HL-60 (cell line): ENCODE data around the gene NADSYN1.

Experiments used
- DNase-seq, 2 experiments: peaks; one replicate each; pipeline ENCODE4 v3.0.0-alpha.2; 2010 to 2020; ENCODE audit warnings: low read depth in 1 of 2, low spot score in 1 of 2
- H3K27ac ChIP-seq: fragments of 250-450 bp; sonication (Bioruptor Pico); replicated peaks from 2 replicates; pipeline ENCODE4 v1.5.1; 2020; ENCODE audit warnings: mild to moderate bottlenecking, moderate library complexity
- H3K27me3 ChIP-seq: fragments of 250-450 bp; sonication (Bioruptor Pico); 2 replicates; pipeline ENCODE4 v1.5.1; 2021; ENCODE audit warnings: mild to moderate bottlenecking, moderate library complexity; ENCODE audit not compliant: insufficient read depth, poor library complexity, severe bottlenecking
- H3K4me3 ChIP-seq: replicated peaks from 2 replicates; pipeline ENCODE4 v1.5.1; 2011; ENCODE audit warnings: mild to moderate bottlenecking, control low read depth, low read length; ENCODE audit not compliant: insufficient read depth
- GABPA ChIP-seq: IDR thresholded peaks from 2 replicates; pipeline ENCODE4 v1.6.1; 2012; ENCODE audit warnings: low read depth
- POLR2AphosphoS5 ChIP-seq: IDR thresholded peaks from 2 replicates; pipeline ENCODE4 v1.6.1; 2012; ENCODE audit warnings: low read depth
- SPI1 ChIP-seq: IDR thresholded peaks from 2 replicates; pipeline ENCODE4 v1.6.1; 2012; ENCODE audit warnings: low read depth, mild to moderate bottlenecking, borderline replicate concordance
- TF ChIP-seq, protein P1 (sequence below): IDR thresholded peaks from 2 replicates; pipeline ENCODE4 v1.6.1; 2012; ENCODE audit warnings: low read depth; ENCODE audit not compliant: insufficient replicate concordance
- TF ChIP-seq, protein P2 (sequence below): IDR thresholded peaks from one replicate; pipeline ENCODE4 v1.5.1; 2011; ENCODE audit warnings: low read length, control low read depth, inconsistent platforms; ENCODE audit not compliant: insufficient read depth

Gene NADSYN1

DNA sequence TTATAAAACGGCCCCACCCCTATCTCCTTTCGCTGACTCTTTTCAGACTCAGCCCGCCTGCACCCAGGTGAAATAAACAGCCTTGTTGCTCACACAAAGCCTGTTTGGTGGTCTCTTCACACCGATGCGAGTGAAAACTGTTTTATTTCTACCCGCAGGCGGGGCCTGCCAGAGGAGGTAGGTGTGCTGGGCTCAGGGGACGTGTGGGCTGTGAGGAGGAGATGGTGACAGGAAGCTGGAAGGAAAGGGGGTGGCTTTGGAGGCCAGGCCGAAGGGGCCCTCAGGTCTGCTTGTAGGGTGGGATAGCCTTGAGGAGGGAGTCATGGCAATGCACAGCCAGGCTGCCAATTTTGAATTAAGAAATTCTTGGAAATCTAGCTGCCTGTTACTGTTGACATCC lies 52.8 kb downstream of the NADSYN1 start:
- Histone ChIP-seq H3K4me3 (no peak overlapping the region), H3K27me3 (no peaks in the 10 kb centered on the region), H3K27ac (no peak overlapping the region)
- no peak for TF ChIP-seq SPI1
- no peak for TF ChIP-seq GABPA
- no peak for TF ChIP-seq POLR2AphosphoS5
- TF ChIP-seq, protein P1, sequence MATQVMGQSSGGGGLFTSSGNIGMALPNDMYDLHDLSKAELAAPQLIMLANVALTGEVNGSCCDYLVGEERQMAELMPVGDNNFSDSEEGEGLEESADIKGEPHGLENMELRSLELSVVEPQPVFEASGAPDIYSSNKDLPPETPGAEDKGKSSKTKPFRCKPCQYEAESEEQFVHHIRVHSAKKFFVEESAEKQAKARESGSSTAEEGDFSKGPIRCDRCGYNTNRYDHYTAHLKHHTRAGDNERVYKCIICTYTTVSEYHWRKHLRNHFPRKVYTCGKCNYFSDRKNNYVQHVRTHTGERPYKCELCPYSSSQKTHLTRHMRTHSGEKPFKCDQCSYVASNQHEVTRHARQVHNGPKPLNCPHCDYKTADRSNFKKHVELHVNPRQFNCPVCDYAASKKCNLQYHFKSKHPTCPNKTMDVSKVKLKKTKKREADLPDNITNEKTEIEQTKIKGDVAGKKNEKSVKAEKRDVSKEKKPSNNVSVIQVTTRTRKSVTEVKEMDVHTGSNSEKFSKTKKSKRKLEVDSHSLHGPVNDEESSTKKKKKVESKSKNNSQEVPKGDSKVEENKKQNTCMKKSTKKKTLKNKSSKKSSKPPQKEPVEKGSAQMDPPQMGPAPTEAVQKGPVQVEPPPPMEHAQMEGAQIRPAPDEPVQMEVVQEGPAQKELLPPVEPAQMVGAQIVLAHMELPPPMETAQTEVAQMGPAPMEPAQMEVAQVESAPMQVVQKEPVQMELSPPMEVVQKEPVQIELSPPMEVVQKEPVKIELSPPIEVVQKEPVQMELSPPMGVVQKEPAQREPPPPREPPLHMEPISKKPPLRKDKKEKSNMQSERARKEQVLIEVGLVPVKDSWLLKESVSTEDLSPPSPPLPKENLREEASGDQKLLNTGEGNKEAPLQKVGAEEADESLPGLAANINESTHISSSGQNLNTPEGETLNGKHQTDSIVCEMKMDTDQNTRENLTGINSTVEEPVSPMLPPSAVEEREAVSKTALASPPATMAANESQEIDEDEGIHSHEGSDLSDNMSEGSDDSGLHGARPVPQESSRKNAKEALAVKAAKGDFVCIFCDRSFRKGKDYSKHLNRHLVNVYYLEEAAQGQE, result no peak
- TF ChIP-seq, protein P2, sequence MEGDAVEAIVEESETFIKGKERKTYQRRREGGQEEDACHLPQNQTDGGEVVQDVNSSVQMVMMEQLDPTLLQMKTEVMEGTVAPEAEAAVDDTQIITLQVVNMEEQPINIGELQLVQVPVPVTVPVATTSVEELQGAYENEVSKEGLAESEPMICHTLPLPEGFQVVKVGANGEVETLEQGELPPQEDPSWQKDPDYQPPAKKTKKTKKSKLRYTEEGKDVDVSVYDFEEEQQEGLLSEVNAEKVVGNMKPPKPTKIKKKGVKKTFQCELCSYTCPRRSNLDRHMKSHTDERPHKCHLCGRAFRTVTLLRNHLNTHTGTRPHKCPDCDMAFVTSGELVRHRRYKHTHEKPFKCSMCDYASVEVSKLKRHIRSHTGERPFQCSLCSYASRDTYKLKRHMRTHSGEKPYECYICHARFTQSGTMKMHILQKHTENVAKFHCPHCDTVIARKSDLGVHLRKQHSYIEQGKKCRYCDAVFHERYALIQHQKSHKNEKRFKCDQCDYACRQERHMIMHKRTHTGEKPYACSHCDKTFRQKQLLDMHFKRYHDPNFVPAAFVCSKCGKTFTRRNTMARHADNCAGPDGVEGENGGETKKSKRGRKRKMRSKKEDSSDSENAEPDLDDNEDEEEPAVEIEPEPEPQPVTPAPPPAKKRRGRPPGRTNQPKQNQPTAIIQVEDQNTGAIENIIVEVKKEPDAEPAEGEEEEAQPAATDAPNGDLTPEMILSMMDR, result no peak
- no peak for DNase-seq

DNA sequence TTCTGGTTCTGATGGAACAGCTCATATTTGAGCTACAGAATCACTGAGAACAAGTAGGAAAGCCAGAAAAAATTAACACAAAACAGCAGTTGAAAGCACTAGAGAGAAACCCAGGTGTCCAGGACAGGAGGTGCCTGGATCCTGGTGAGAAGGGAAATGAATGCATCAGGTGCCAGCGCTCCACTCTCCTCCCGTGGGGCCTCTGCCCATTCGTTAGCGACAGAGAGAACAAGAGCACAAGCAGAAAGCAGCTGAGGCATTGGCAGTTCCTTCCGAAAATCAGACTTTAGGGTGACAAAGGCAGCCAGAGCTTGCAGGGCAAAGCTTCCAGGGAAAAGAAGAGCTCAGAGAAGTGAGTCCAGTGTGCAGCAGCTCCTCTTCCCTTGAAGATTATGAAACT lies 54.1 kb downstream of the NADSYN1 start:
- Histone ChIP-seq H3K27me3 (no peaks in the 10 kb centered on the region), H3K4me3 (no peak overlapping the region), H3K27ac (no peak overlapping the region)
- no peak for DNase-seq
- TF ChIP-seq POLR2AphosphoS5 (no peak), SPI1 (no peak), GABPA (no peak)
- TF ChIP-seq, protein P2, result no peak
- TF ChIP-seq, protein P1, result no peak

DNA sequence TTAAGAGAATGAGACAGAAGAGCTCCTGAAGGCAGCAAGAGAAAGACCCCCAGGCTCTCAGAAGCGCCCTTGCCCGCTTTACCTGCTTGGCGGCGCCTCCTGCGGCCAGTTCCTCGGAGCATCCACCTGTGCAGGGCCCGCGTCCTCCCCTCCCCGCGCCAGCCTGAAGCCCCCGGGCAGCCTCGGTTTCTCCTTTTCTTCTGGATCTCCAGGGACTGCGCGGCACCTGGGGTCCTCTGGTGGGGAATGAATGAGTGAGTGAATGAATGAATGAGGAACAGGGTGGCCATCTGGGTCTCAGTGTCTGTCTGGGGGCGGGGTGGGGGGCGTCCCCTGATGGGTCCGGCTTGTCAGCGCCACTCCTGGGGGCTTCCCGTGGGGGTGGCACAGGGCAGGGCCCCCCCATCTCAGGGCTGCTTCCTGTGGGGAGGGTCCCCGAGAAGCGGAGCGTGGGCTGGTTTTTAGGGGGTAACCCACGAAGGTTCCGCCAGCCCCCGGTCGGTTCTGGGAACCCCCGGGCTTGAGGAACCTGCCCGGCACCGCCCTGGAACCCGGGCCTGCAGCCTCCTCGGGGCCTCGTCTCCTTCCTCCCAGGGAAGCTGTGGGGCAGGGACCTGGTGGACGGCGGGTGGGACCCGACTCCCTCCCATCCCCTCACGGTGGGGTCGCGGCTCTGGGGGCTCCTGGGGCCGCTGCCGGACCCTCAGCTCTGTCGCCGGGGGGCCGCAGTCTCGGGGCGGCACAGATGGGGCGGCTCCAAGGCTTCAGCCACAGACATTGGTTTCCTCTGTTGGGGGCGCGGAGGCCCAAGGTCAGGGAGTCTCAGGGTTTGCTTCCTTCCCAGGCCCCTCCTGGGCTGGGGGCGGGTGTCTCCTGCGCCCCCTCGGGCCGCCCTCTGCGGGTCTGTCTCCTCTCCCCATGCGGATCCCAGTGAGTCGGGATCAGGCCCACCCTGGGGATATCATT lies 65.8 kb downstream of the NADSYN1 start:
- TF ChIP-seq, protein P2, result no peak
- TF ChIP-seq POLR2AphosphoS5, result no peak
- DNase-seq, result no peak
- Histone ChIP-seq H3K27ac (no peak overlapping the region), H3K4me3 (no peak overlapping the region), H3K27me3 (no peaks in the 10 kb centered on the region)

DNA sequence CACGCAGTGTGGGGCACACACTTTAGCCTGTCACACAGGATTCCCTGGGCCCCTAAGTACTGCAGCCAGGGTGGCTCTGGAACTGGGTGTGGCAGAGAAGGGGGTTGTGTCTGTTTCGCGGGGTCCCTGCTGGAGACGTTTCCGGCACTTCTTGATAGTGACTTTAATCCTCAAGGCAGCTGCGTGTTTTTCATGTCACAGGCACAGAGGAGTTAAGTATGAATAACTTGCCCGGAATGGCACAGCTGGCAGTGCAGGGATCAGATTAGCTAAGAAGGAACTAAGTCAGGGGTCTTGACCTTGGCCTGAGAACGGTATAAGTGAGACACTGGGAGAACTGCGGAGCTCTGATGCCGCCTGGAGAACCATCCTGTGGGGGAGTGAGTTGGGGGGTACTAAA lies 66.5 kb downstream of the NADSYN1 start:
- H3K27me3 ChIP-seq, result no peaks in the 10 kb centered on the region
- H3K27ac ChIP-seq, result no peak overlapping the region
- TF ChIP-seq SPI1, result no peak
- TF ChIP-seq POLR2AphosphoS5, result no peak
- no peak for TF ChIP-seq GABPA
- TF ChIP-seq, protein P2, result no peak
- TF ChIP-seq, protein P1, result no peak
- no peak overlapping the region for H3K4me3 ChIP-seq
- DNase-seq, result no peak
